HG02798 (cell line): ENCODE data around the gene PCDHB6.
"Not testable (repeated sequence)": the region's sequence is repeated elsewhere in the genome, so short reads cannot be mapped to it uniquely, and the experiment has no call there.

Experiments
- ATAC-seq: cut with Tn5 transposase; IDR thresholded peaks from one replicate; pipeline ENCODE4 v1.9.1; 2021; ENCODE audit warnings: mild to moderate bottlenecking; ENCODE audit not compliant: unreplicated experiment, poor library complexity

PCDHB6 gene

DNA sequence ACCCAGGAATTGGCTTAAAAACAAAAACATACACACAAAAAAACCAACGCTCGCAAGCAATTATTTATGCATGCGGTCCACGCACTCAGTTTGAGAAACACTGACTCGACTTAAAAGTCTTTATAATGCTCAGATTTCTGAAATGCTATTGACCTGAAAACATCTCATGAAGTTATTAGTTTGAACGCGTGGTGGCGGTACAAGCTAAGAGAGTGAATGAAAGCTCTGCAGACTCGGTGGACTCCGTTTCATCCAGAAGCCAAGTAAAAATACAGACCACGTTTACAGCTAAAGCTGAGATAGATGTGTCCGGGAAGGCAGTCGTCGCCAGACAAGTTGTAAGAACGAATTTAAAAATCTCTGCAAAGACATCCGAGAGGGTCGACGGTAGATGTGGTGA lies at the start of gene PCDHB6:
Gene PCDHB6, plus strand, starts transcription at position 246 of the 400 bp plus-strand sequence. CDS start 201 bp downstream, outside the sequence.
- ATAC-seq = no peak

DNA sequence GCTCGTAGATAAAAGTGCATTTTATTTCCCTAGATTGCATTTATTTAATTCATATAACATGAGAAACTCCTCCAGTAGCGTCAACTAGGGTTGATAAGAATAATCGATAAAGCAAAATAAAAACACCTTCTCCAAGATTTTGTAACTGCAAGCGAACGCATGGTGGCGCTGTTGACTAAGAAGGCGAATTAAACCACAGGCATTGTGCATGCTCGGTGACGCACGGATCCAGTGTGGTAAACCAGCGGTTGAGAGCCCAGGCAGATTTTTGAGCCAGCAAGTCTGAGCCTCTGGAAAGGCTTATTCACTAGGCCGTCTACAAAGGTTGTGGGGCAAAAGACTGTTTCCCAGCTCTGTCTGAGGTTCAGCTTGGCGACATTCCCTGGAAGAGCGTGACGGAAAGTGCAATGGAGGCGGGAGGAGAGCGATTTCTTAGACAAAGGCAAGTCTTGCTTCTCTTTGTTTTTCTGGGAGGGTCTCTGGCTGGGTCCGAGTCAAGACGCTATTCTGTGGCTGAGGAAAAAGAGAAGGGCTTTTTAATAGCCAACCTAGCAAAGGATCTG lies 49.5 kb upstream of the PCDHB6 start, which contains the start of gene PCDHB3:
Gene PCDHB3, plus strand, starts transcription at position 231 of the 563 bp plus-strand sequence. Its CDS starts 177 bp downstream, at position 408.
- no peak for ATAC-seq

DNA sequence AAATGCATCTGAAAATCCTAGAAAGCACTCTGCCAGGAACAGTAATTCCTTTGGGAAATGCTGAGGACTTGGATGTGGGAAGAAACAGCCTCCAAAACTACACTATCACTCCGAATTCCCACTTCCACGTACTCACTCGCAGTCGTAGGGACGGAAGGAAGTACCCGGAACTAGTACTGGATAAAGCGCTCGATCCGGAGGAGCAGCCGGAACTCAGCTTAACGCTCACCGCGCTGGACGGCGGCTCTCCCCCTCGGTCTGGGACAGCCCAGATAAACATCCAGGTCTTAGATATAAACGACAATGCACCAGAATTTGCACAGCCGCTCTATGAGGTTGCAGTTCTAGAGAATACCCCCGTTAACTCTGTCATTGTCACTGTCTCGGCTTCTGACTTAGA lies 48.8 kb upstream of the PCDHB6 start:
- no peak for ATAC-seq

DNA sequence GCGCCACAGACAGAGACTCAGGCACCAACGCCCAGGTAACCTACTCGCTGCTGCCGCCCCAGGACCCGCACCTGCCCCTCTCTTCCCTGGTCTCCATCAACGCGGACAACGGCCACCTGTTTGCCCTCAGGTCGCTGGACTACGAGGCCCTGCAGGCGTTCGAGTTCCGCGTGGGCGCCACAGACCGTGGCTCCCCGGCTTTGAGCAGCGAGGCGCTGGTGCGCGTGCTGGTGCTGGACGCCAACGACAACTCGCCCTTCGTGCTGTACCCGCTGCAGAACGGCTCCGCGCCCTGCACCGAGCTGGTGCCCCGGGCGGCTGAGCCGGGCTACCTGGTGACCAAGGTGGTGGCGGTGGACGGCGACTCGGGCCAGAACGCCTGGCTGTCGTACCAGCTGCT lies 47.8 kb upstream of the PCDHB6 start:
- not testable (repeated sequence) for ATAC-seq

DNA sequence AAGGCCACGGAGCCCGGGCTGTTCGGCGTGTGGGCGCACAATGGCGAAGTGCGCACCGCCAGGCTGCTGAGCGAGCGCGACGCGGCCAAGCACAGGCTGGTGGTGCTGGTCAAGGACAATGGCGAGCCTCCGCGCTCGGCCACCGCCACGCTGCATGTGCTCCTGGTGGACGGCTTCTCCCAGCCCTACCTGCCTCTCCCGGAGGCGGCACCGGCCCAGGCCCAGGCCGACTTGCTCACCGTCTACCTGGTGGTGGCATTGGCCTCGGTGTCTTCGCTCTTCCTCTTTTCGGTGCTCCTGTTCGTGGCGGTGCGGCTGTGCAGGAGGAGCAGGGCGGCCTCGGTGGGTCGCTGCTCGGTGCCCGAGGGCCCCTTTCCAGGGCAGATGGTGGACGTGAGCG lies 47.4 kb upstream of the PCDHB6 start:
- not testable (repeated sequence) for ATAC-seq

DNA sequence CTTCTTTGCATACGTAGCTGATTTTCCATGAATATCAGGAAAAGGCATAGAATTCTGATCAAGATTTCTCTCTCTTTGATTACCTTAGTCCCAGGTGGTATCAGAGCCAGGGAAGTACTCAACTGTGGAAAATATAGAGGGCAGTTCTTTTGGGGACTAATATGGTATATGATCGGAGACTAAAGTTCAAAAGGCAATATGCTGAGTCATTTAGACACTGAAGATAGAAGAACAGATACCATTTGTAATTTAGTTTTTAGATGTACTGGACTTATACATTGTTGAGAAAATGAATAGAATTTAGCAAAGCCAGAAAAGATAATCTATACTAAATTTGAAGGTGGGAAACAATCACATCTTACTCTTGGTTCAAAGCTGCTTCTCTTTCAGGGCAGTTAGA lies 44.5 kb upstream of the PCDHB6 start:
- no peak for ATAC-seq

DNA sequence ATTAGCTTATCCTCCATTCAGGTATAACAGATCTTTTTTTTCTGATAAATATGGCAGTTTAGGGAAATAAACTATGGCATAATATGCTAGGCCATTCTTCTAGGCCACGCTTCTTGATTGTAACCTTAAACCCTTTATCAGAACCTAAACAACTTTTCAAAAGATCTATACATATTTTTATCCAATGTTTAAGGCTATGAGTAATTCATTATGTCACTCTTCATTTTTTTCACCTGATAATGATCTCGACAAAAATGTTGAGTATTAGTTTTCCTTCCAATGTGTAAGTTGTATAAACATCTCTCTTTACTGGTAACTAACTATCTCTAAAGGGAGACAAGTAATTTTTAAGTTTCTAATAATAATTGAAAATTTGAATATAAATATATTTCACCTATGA lies 30.6 kb upstream of the PCDHB6 start:
- no peak for ATAC-seq

DNA sequence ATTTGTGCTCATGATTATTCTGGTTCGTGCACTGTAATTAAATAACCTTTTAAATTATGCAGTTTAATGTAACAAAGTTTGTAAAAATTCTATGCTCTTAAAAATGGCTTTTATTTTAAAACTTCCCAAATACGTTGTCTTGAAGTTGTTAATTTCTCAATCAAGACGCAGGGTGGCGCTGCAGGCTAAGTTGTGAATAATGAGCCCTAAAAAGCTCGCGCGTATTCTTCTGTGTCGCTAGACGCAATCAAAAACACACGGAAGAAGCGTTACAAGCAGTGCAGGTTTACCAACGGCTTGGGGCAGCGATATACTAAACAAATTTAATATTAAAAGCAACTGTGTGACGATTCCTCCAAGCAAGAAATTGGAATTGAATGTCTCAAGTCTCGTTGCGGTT lies 28.3 kb upstream of the PCDHB6 start, which contains the start of gene PCDHB4:
Gene PCDHB4, plus strand, starts transcription at position 256 of the 400 bp plus-strand sequence. CDS start 181 bp downstream, outside the sequence.
- ATAC-seq = no peak

DNA sequence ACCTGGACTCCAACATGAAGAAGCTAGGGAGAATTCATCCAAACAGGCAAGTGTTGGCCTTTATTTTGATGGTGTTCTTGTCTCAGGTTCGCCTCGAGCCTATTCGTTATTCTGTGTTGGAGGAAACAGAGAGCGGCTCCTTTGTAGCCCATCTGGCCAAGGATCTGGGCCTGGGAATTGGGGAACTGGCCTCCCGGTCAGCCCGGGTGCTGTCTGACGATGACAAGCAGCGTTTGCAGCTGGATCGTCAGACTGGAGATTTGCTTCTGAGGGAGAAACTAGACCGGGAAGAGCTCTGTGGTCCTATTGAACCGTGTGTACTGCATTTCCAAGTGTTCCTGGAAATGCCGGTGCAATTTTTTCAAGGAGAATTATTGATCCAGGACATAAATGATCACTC lies 27.9 kb upstream of the PCDHB6 start:
- no peak for ATAC-seq

DNA sequence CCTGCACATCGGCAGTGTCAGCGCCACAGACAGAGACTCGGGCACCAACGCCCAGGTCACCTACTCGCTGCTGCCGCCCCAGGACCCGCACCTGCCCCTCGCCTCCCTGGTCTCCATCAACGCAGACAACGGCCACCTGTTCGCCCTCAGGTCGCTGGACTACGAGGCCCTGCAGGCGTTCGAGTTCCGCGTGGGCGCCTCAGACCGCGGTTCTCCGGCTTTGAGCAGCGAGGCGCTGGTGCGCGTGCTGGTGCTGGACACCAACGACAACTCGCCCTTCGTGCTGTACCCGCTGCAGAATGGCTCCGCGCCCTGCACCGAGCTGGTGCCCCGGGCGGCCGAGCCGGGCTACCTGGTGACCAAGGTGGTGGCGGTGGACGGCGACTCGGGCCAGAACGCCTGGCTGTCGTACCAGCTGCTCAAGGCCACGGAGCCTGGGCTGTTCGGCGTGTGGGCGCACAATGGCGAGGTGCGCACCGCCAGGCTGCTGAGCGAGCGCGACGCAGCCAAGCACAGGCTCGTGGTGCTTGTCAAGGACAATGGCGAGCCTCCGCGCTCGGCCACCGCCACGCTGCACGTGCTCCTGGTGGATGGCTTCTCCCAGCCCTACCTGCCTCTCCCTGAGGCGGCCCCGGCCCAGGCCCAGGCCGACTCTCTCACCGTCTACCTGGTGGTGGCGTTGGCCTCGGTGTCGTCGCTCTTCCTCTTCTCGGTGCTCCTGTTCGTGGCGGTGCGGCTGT lies 26.3 kb upstream of the PCDHB6 start:
- ATAC-seq = not testable (repeated sequence)

DNA sequence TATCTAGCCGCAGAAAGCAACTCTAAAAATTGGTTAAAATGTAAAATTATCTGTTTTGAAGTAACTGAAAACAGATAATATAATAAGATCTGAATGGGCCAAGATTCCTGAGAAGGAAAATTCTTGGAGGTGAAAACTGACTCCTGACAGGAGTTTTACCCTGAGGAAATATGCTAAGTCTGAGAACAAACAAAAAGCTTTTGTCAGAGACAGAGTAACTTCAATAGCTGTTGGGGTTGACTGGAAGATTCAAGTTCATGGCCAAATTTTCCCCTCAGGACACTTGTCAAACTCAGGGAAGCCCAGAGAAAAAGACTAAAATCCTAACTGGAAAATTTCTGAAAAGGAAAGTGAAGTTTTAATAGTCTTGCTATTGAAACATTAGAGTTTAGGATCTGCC lies 22.6 kb upstream of the PCDHB6 start:
- no peak for ATAC-seq

DNA sequence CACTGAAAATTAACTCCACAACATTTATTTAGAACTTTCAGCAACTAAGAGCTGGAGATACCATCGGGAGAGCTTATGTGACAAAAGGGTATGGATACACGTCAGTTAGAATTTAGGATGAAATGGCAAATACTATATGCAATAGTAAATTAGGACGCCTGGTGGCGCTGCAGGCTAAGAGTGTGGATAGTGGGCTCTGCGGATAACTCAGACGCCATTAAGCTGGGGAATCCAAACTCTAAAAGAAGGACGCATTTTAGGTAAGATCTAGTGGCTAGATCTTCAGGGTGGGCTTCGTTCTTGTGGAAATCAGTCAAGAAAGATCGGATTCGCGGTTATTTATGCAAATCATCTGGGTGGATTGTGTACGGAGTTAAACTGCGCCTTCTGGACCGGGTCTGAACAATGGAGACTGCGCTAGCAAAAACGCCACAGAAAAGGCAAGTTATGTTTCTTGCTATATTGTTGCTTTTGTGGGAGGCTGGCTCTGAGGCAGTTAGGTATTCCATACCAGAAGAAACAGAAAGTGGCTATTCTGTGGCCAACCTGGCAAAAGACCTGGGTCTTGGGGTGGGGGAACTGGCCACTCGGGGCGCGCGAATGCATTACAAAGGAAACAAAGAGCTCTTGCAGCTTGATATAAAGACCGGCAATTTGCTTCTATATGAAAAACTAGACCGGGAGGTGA lies 14.7 kb upstream of the PCDHB6 start, which contains the start of gene PCDHB5:
Gene PCDHB5, plus strand, starts transcription at position 177 of the 688 bp plus-strand sequence. Its CDS starts 229 bp downstream, at position 406.
- ATAC-seq = no peak

DNA sequence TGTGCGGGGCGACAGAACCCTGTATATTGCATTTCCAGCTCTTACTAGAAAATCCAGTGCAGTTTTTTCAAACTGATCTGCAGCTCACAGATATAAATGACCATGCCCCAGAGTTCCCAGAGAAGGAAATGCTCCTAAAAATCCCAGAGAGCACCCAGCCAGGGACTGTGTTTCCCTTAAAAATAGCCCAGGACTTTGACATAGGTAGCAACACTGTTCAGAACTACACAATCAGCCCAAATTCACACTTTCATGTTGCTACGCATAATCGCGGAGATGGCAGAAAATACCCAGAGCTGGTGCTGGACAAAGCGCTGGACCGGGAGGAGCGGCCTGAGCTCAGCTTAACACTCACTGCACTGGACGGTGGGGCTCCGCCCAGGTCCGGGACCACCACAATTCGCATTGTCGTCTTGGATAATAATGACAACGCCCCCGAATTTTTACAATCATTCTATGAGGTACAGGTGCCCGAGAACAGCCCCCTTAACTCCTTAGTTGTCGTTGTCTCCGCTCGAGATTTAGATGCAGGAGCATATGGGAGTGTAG lies 14.1 kb upstream of the PCDHB6 start:
- no peak for ATAC-seq

DNA sequence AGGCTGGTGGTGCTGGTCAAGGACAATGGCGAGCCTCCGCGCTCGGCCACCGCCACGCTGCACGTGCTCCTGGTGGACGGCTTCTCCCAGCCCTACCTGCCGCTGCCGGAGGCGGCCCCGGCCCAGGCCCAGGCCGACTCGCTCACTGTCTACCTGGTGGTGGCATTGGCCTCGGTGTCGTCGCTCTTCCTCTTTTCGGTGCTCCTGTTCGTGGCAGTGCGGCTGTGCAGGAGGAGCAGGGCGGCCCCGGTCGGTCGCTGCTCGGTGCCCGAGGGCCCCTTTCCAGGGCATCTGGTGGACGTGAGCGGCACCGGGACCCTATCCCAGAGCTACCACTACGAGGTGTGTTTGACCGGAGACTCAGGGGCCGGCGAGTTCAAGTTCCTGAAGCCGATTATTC lies 12.5 kb upstream of the PCDHB6 start:
- ATAC-seq = not testable (repeated sequence)

DNA sequence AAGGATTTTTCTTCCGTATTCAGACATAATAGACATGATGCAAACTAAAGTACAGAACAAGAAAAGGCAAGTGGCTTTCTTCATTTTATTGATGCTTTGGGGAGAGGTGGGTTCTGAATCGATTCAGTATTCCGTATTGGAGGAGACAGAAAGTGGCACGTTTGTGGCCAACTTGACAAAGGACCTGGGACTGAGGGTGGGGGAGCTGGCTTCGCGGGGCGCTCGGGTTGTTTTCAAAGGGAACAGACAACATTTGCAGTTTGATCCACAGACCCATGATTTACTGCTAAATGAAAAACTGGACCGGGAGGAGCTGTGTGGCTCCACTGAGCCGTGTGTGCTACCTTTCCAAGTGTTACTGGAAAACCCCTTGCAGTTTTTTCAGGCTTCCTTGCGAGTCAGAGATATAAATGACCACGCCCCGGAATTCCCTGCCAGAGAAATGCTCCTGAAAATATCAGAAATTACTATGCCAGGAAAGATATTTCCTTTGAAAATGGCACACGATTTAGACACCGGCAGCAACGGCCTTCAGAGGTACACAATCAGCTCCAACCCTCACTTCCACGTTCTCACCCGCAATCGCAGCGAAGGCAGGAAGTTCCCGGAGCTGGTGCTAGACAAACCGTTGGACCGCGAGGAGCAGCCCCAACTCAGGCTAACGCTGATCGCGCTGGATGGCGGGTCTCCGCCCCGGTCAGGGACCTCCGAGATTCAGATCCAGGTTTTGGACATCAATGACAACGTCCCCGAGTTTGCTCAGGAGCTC lies 551 bp downstream of the PCDHB6 start:
- ATAC-seq = no peak

DNA sequence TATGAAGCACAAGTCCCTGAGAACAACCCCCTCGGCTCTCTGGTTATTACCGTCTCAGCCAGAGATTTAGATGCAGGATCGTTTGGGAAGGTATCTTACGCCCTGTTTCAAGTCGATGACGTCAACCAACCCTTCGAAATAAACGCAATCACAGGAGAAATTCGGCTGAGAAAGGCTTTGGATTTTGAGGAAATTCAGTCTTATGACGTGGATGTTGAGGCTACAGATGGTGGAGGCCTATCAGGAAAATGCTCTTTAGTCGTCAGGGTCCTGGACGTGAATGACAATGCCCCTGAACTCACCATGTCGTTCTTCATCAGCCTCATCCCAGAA lies 1.1 kb downstream of the PCDHB6 start:
- no peak for ATAC-seq

DNA sequence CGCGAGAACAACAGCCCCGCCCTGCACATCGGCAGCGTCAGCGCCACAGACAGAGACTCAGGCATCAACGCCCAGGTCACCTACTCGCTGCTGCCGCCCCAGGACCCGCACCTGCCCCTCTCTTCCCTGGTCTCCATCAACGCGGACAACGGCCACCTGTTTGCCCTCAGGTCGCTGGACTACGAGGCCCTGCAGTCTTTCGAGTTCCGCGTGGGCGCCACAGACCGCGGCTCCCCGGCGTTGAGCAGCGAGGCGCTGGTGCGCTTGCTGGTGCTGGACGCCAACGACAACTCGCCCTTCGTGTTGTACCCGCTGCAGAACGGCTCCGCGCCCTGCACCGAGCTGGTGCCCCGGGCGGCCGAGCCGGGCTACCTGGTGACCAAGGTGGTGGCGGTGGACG lies 1.8 kb downstream of the PCDHB6 start:
- not testable (repeated sequence) for ATAC-seq

DNA sequence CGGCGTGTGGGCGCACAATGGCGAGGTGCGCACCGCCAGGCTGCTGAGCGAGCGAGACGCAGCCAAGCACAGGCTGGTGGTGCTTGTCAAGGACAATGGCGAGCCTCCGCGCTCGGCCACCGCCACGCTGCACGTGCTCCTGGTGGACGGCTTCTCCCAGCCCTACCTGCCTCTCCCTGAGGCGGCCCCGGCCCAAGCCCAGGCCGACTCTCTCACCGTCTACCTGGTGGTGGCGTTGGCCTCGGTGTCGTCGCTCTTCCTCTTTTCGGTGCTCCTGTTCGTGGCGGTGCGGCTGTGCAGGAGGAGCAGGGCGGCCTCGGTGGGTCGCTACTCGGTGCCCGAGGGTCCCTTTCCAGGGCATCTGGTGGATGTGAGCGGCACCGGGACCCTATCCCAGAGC lies 2.2 kb downstream of the PCDHB6 start:
- ATAC-seq = not testable (repeated sequence)

DNA sequence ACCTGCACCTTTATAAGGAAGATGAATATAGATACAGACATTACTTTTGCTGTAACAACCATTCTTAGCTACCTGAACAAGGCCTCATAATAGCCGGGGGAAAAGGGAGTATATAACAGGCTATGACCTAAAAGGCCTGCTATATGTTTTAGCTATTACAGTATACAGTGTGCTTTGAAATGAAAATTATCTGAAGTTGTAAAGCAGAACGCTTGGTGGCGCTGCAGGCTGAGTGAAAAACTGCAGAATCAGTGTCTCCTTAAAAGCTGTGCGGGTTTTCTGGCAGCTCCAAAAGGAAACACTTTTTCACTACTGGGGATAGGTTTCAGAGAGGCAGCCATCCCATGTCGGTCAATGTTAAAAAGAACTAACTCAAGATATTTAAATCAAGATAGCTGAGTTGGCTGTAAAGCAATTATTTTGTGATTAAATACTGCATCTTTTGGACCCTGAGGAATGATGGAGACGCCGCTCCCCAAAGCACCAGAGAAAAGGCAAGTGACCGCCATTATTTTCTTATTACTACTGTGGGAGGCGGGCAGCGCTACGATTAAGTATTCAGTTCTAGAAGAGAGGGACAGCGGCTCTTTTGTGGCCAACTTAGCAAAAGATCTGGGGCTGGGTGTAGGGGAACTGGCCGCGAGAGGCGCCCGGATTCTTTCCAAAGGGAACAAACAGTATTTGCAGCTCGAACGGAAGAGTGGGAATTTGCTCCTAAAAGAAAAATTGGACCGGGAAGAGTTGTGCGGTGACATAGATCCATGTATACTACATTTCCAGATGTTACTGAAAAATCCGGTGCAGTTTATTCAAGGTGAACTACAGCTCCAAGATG lies 5.9 kb downstream of the PCDHB6 start:
- ATAC-seq = no peak
